AG09319 (cell line): ENCODE results near the gene OR51M1.

Source experiments
- DNase-seq: peaks from one replicate; pipeline ENCODE4 v3.0.0-alpha.2; 2010; ENCODE audit warnings: low read depth; ENCODE audit errors: extremely low read depth
- CTCF ChIP-seq: IDR thresholded peaks from 2 replicates; pipeline ENCODE4 v1.5.1; 2011; ENCODE audit warnings: low read depth, mild to moderate bottlenecking, inconsistent platforms, low read length, moderate library complexity

Gene OR51M1

DNA sequence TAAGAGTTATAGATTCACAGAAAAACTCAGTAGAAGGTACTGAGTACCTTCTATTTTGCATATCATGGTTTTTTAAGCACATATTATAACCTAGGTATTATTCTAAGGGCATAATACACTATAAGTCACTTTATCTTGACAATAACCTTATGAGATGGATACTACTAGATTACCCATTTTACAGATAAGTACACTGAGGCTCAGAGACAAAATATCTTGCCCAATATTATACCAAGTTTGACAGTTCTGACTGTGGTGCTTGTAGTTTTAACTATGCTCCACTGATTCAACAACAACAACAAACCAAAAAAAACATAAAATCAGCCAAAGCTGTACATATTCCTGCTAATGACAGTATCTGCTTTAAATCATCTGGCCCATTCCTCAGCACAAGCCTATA lies 10.5 kb downstream of the OR51M1 start:
- no peak for TF ChIP-seq CTCF
- no peak for DNase-seq

- no peak for TF ChIP-seq CTCF
- DNase-seq: no peak
Observed at GRCh38 chr11:5398936-5399335, 15.3 kb downstream of the OR51M1 start.

DNA sequence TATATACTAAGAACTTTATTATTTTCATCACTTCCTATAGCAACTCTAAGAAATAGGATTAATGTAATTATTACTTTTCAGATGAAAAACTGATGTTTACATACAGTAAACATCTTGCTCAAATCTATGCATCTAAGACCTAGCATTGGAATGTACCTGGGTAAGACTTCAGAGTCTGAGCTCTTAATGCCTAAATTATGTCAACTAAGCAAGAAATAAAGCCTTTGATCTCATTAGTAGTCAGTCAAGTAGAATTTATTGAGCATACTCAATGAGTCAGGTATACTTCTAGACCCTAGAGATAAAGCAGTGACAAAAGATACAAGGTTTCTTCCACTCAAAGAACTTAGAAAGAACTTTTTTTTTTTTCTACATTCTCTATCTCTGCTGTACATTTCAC lies 21.6 kb downstream of the OR51M1 start:
- no peak for TF ChIP-seq CTCF
- no peak for DNase-seq

DNA sequence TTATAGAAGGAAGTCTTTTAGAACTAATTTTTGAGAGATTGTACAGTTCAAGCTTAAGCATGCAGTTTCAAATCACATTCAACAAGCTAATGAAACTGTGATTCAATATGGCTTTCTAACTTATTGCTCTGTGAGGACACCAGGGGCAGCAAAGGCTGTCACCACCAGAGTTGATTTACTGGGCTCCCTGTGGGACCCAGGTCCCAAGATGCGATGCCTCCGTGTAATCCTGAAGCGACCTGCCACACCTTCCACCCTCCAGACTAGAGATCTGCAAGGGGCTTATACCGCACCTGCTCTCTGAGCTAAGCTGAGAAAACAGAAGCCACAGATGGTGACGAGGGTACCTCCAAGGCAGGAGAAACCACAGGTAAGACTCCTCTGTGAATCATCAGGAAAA lies 37.4 kb downstream of the OR51M1 start:
- DNase-seq: no peak

GRCh38 chr11:5421811-5422210 lies 38.2 kb downstream of the OR51M1 start, which contains the start of gene OR51Q1:
Gene OR51Q1, plus strand, starts transcription at chr11:5422111. Its CDS starts 90 bp downstream, at chr11:5422201.
- DNase-seq: no peak
- no peak for TF ChIP-seq CTCF

More for the DNA sequence above, 37.4 kb downstream of the OR51M1 start:
- TF ChIP-seq CTCF: no peak

GRCh38 chr11:5423131-5423530 lies 39.5 kb downstream of the OR51M1 start:
- DNase-seq: no peak
- TF ChIP-seq CTCF: no peak

DNA sequence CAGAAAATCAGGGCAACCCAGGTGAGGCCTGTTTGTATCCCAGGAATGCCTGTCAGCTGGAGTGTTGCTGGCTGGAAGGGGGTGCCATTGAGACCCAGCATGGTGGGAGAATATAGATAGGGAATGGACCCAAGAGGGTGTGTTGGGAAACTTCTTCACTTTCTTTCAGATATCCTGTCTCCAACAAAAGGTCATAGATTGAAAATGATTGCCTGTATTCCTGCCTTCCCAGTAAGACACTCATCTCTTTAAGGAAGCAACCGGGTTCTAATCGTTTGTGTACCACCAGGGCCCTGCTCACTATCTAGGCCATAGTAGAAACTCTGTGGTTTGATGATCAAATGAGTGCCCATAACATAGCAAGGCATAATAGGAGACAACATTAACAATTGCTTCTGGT lies 57.8 kb downstream of the OR51M1 start, which contains the start of gene OR51I1:
Gene OR51I1, minus strand, starts transcription at position 101 of the 400 bp plus-strand sequence. Its CDS starts 0 bp downstream, at position 101.
- DNase-seq: no peak
- TF ChIP-seq CTCF: no peak
